ENCODE measurements around the gene TRERF1. TPM values are rescaled to one million over a fixed set of nuclear protein-coding genes. Genes with fewer than 3 reads are reported as not detected.

TRERF1 gene
- total and polyA plus RNA-seq, 2 of the 8 experiments (the other 6 are each of a cell fraction or from before 2014, with no cell fraction given) = 10.8 to 21.5 TPM

GRCh38 chr6:42226645-42227143 is 225.0 kb downstream of the TRERF1 start:
- H2BK120ac ChIP-seq (replicated peaks; ENCODE audit: low read depth, low read length) = no peak overlapping the region
- no peak overlapping the region for H3K4ac ChIP-seq (replicated peaks; ENCODE audit: insufficient read length, low read depth, low read length)
- H3K4me2 ChIP-seq (ENCODE audit: insufficient read depth in 1 of 2, low read depth in 2 of 2, low read length in 2 of 2) = no peak overlapping the region
- no peak overlapping the region for H3K14ac ChIP-seq (ENCODE audit: insufficient read length)
- no peaks in the 10 kb centered on the region for H3K79me1 ChIP-seq (ENCODE audit: low read depth, low read length)
- FAIRE-seq (no peak), DNase-seq (ENCODE audit: low read depth in 1 of 2, low spot score in 2 of 2) (peak in 1 of 2 experiments; percentile 41)
- no peak overlapping the region for H4K91ac ChIP-seq (replicated peaks; ENCODE audit: insufficient read length, low read length)
- H3K56ac ChIP-seq (replicated peaks; ENCODE audit: insufficient read length, low read depth, low read length) = no peak overlapping the region
- H3K4me1 ChIP-seq (replicated peaks in 1 of 4; ENCODE audit: control insufficient read depth in 3 of 4, insufficient read depth in 4 of 4, low read length in 3 of 4) = no peaks in the 10 kb centered on the region
- H2BK5ac ChIP-seq (ENCODE audit: low read depth, low read length) = no peak overlapping the region
- no peak overlapping the region for H4K5ac ChIP-seq (ENCODE audit: insufficient read length, low read depth, low read length)
- H2BK20ac ChIP-seq (ENCODE audit: low read length) = no peak overlapping the region
- no peak overlapping the region for H2BK15ac ChIP-seq (ENCODE audit: low read length)
- no peak overlapping the region; the same call in none of the 2 replicates for H4K8ac ChIP-seq (ENCODE audit: extremely low read depth, insufficient read depth, low read length)
- ChIA-PET CTCF (ENCODE audit: partially characterized antibody) (interaction anchor here (0.7 to 5.2 kb wide), 8 partner anchors 12 to 305 kb away, joined by 3 to 52 read pairs (median 3); partner anchors contain the start of gene MRPS10), POLR2A (ENCODE audit: partially characterized antibody) (interaction anchor here (0.6 kb wide), 1 partner anchor 695 kb away, joined by 3 read pairs; no protein-coding TSS in a partner anchor)
- H2BK12ac ChIP-seq (ENCODE audit: low read depth, low read length) = no peak overlapping the region
- no peak overlapping the region for H3K23ac ChIP-seq (ENCODE audit: insufficient read length)
- no peak overlapping the region for H2AK5ac ChIP-seq (ENCODE audit: low read depth, low read length)
- no peak overlapping the region for H3K9ac ChIP-seq (replicated peaks in 1 of 4; ENCODE audit: extremely low read depth in 1 of 4, low read depth in 3 of 4, low read length in 3 of 4)
- no peaks in the 10 kb centered on the region for H3K23me2 ChIP-seq (ENCODE audit: low read depth, low read length)
- H3K4me3 ChIP-seq (ENCODE audit: extremely low read depth in 1 of 4, insufficient read depth in 2 of 4, low read depth in 3 of 4, low read length in 4 of 4) = no peak overlapping the region
- no peaks in the 10 kb centered on the region for H4K20me1 ChIP-seq (replicated peaks in 1 of 2; ENCODE audit: control insufficient read depth in 1 of 2, insufficient read depth in 2 of 2, low read length in 2 of 2)
- H3K9me3 ChIP-seq (ENCODE audit: insufficient read depth in 2 of 2, low read depth in 1 of 2, low read length in 1 of 2) = no peaks in the 10 kb centered on the region
- H3K79me2 ChIP-seq (ENCODE audit: control insufficient read depth in 1 of 2, insufficient read depth in 2 of 2, low read length in 2 of 2) = no peaks in the 10 kb centered on the region
- H3K27me3 ChIP-seq (replicated peaks in 1 of 4; ENCODE audit: control insufficient read depth in 3 of 4, extremely low read depth in 1 of 4, insufficient read depth in 3 of 4, low read length in 3 of 4) = no peaks in the 10 kb centered on the region
- H2AFZ ChIP-seq (ENCODE audit: low read length) = no peak overlapping the region
- no peak overlapping the region for H3K27ac ChIP-seq (ENCODE audit: low read depth, low read length)
- peaks cover 0 to 23% (median 11%) of the 10 kb centered on the region in 4 experiments; a peak in 6 of 8 replicates for H3K36me3 ChIP-seq (ENCODE audit: control insufficient read depth in 2 of 4, insufficient read depth in 4 of 4, low read length in 3 of 4)
- no peak overlapping the region for H3K18ac ChIP-seq (ENCODE audit: extremely low read depth, low read length)
- WGBS, 2 experiments (ENCODE audit: extremely low coverage in 1 of 2, insufficient coverage in 1 of 2, insufficient read length in 1 of 2, insufficient replicate concordance in 2 of 2, low coverage in 1 of 2, low lambda C conversion rate in 2 of 2, missing lambda C conversion rate in 1 of 2) = 95% methylated on average over 8 of the region's 8 CpGs; no CpG with 5 or more reads in 1 of the 2 experiments

All from H1 (cell line).